GM19239 (cell line): Measurements from ENCODE around the gene PDP2.

ENCODE experiments used
- DNase-seq: peaks from one replicate; pipeline ENCODE4 v3.0.0; 2011; ENCODE audit warnings: low spot score; ENCODE audit not compliant: insufficient read length
- FAIRE-seq: peaks from 2 replicates; lab custom pipeline; 2011; peaks lifted over from hg19 to GRCh38; lab: Jason Lieb, UNC

The PDP2 gene

GRCh38 chr16:66902648-66903543 is 22.6 kb downstream of the PDP2 start:
- DNase-seq (no peak), FAIRE-seq (no peak)

GRCh38 chr16:66903544-66904427 is 23.5 kb downstream of the PDP2 start:
- DNase-seq (no peak), FAIRE-seq (no peak)

- FAIRE-seq (no peak), DNase-seq (no peak)
Observed at GRCh38 chr16:66904428-66904845, 24.1 kb downstream of the PDP2 start.

GRCh38 chr16:66904846-66905632 is 24.7 kb downstream of the PDP2 start:
- FAIRE-seq (no peak), DNase-seq (no peak)

GRCh38 chr16:66905633-66906539 is 25.6 kb downstream of the PDP2 start:
- no peak for FAIRE-seq
- no peak for DNase-seq

- no peak for DNase-seq
- no peak for FAIRE-seq
Observed at GRCh38 chr16:66906916-66907836, 26.9 kb downstream of the PDP2 start.

- DNase-seq: no peak
- no peak for FAIRE-seq
Observed at GRCh38 chr16:66908116-66908515, 27.8 kb downstream of the PDP2 start.

GRCh38 chr16:66908762-66909559 is 28.6 kb downstream of the PDP2 start:
- DNase-seq: no peak
- no peak for FAIRE-seq

GRCh38 chr16:66910175-66910940 is 30.0 kb downstream of the PDP2 start:
- no peak for FAIRE-seq
- DNase-seq: no peak

GRCh38 chr16:66911112-66911511 is 30.8 kb downstream of the PDP2 start:
- no peak for DNase-seq
- FAIRE-seq: no peak

GRCh38 chr16:66911801-66912200 is 31.5 kb downstream of the PDP2 start:
- FAIRE-seq: no peak
- no peak for DNase-seq

GRCh38 chr16:66913081-66913480 is 32.8 kb downstream of the PDP2 start:
- DNase-seq (no peak), FAIRE-seq (no peak)

GRCh38 chr16:66913711-66914110 is 33.4 kb downstream of the PDP2 start:
- FAIRE-seq (no peak), DNase-seq (no peak)

GRCh38 chr16:66914541-66914940 is 34.2 kb downstream of the PDP2 start:
- DNase-seq (no peak), FAIRE-seq (no peak)

- DNase-seq: no peak
- no peak for FAIRE-seq
Observed at GRCh38 chr16:66915041-66915440, 34.7 kb downstream of the PDP2 start.

- no peak for FAIRE-seq
Observed at GRCh38 chr16:66916518-66916917, 36.2 kb downstream of the PDP2 start.

GRCh38 chr16:66917741-66918140 is 37.4 kb downstream of the PDP2 start:
- DNase-seq (no peak), FAIRE-seq (no peak)

More at GRCh38 chr16:66916518-66916917, 36.2 kb downstream of the PDP2 start:
- no peak for DNase-seq
